Ishikawa (cell line): ENCODE measurements around the gene VWA7.

Experiments used
- EP300 ChIP-seq: IDR thresholded peaks from 2 replicates; pipeline ENCODE4 v1.6.1; 2012; ENCODE audit warnings: borderline replicate concordance
- TAF1 ChIP-seq: IDR thresholded peaks from 2 replicates; pipeline ENCODE4 v1.6.1; 2012; ENCODE audit warnings: low read depth, mild to moderate bottlenecking

DNA sequence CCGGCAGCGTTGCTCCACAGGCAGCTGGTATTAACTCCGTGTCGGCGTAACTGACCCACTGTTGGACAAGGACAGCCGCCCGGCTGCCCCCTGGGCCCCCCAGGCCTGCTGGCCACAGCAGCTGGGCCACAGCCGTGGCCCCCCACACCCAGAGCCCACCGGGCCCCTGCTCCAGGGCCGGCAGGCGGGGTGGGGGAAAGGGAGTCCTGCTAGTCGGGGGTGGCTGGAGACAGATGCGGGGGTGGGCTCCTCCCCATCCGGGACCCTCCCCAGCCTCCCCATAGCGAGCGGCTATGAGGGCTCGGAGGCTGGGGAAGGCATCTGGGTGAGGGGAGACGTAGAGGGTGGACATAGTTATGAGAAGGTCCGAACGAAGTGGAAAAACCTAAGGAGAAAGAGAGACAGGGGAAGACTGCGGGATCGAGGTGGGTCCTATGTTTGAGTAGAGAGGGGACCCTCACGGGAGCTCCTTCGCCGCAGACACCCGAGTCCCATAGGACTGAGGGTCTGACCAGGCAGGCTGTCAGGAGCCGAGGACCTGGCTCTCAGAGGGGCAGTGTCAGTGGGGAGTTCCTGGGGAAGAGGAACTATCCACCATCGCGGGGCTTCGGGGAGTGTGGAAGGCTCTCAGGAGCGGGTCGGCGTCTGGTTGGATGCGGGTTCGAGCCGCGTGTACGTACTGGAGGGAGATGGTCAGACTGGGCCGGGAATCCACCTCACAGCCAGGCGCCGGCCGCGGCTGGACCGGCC lies 17.9 kb upstream of the VWA7 start:
- no peak for TF ChIP-seq EP300
- no peak for TF ChIP-seq TAF1
